Activated CD8-positive, alpha-beta T cell treated with anti-CD3 and anti-CD28 coated beads for 36 hours (primary cell): Measurements from ENCODE around the gene RRP1B. TPM values are rescaled to one million over a fixed set of nuclear protein-coding genes. Genes with fewer than 3 reads are reported as not detected.
"Not testable (repeated sequence)": the region's sequence is repeated elsewhere in the genome, so short reads cannot be mapped to it uniquely, and the experiment has no call there.

Source experiments
- ATAC-seq: fragments of 200-7000 bp; cut with Tn5 transposase; one replicate; pipeline ENCODE4 v1.10.0; 2021; ENCODE audit warnings: mild to moderate bottlenecking, moderate library complexity
- CTCF ChIA-PET: fragments of 350-600 bp; sonication (Branson Sonifier 250); formaldehyde crosslinking; loops from one replicate; lab custom pipeline; 2021; ENCODE audit warnings: antibody characterized with exemption; lab: Charles Lee
- POLR2A ChIA-PET: fragments of 350-600 bp; sonication (Branson Sonifier 250); formaldehyde crosslinking; loops from one replicate; lab custom pipeline; 2021; ENCODE audit warnings: antibody characterized with exemption; lab: Charles Lee
- DNase-seq: peaks from one replicate; pipeline ENCODE4 v3.0.0-alpha.2; 2020
- H3K27ac Mint-ChIP-seq: one replicate; pipeline ENCODE4 v1.8.0; 2021; ENCODE audit warnings: mild to moderate bottlenecking, mixed read lengths
- H3K27me3 Mint-ChIP-seq: one replicate; pipeline ENCODE4 v1.8.0; 2021; ENCODE audit warnings: mixed read lengths
- H3K36me3 Mint-ChIP-seq: one replicate; pipeline ENCODE4 v1.8.0; 2021; ENCODE audit warnings: low read depth, mixed read lengths
- H3K4me1 Mint-ChIP-seq: one replicate; pipeline ENCODE4 v1.8.0; 2021; ENCODE audit warnings: low read depth, mixed read lengths
- H3K4me3 Mint-ChIP-seq: one replicate; pipeline ENCODE4 v1.8.0; 2021; ENCODE audit warnings: mild to moderate bottlenecking, moderate library complexity, mixed read lengths
- H3K9me3 Mint-ChIP-seq: one replicate; pipeline ENCODE4 v1.8.0; 2021; ENCODE audit warnings: mixed read lengths
- CTCF ChIP-seq: fragments of 200-600 bp; IDR thresholded peaks from one replicate; pipeline ENCODE4 v1.8.0; 2022; ENCODE audit warnings: antibody characterized with exemption, mild to moderate bottlenecking
- intact Hi-C: fragments of 100-400 bp; cut with micrococcal nuclease; formaldehyde crosslinking; loops from one replicate; pipeline ENCODE4 v1.10.0; 2022
- total RNA-seq, 2 experiments: library from RNA; stranded (reverse); gene quantifications; one replicate each; pipeline ENCODE4 v1.2.3, GENCODE V29; 2021

The RRP1B gene
- total RNA-seq, 2 experiments from 2014 or later, result 76.7 to 78.5 TPM

DNA sequence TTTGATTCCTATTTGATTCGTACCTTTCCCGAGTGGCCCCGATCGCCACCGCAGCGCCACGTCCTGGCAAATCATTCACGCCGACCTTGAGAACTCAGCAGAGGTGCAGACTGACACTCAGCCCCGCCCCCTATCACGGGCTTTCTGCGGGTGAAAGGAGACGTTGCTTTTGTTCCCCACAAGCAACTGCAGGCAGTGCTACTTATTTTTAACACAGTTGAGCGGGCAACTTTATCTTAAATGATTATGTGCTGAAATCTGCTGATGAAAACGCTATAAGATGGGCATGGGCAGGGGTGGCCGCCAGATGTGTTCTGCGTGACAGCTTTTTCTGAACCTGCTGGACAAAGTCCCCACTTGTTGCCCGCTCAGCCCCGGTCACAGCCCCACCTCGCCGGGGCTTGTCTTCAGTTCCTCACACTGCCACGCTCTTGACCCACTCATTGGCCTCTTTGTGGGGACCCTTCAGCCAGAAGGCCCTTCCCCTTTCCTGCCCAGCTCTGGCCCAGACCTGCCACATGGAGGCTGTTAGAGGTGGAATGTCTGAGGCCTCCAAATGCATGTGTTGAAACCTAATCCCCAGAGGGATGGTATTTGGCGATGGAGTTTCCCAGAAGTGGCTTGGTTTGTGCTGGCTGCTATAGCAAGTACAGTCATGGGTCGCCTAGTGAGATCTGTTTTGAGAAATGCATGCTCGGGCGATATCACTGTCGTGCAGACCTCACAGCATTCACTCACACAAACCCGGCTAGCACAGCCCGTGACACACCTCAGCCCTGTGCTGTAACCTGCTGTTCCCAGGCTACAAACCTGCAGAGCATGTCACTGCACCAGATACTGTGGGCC lies 43.9 kb downstream of the RRP1B start:
- no peak overlapping the region for H3K4me3 Mint-ChIP-seq
- H3K27me3 Mint-ChIP-seq, result no peaks in the 10 kb centered on the region
- no peaks in the 10 kb centered on the region for H3K9me3 Mint-ChIP-seq
- ChIA-PET CTCF (no interaction called here), POLR2A (no interaction called here)
- no peak overlapping the region for H3K27ac Mint-ChIP-seq
- TF ChIP-seq CTCF, result no peak
- DNase-seq (peak; percentile 52), ATAC-seq (peak; percentile 52)
- peaks cover 8% of the 10 kb centered on the region for H3K36me3 Mint-ChIP-seq
- peaks cover 12% of the 10 kb centered on the region for H3K4me1 Mint-ChIP-seq
- intact Hi-C loops, result no loop called here

DNA sequence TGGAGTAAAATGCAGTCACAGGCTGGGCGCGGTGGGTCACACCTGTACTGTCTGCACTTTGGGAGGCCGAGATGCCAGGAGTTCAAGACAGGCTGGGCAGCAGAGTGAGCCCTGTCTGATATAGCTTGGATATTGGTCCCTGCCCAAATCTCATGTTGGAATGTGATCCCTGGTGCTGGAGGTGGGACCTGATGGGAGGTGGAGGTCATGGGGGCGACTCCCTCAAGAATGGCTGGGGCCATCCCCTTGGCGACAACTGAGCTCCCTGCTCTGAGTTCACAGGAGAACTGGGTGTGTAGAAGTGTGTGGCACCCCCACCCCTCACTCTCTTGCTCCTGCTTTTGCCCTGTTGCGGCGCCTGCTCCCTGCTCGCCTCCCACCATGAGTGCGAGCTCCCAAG lies 48.1 kb downstream of the RRP1B start:
- DNase-seq, result no peak

DNA sequence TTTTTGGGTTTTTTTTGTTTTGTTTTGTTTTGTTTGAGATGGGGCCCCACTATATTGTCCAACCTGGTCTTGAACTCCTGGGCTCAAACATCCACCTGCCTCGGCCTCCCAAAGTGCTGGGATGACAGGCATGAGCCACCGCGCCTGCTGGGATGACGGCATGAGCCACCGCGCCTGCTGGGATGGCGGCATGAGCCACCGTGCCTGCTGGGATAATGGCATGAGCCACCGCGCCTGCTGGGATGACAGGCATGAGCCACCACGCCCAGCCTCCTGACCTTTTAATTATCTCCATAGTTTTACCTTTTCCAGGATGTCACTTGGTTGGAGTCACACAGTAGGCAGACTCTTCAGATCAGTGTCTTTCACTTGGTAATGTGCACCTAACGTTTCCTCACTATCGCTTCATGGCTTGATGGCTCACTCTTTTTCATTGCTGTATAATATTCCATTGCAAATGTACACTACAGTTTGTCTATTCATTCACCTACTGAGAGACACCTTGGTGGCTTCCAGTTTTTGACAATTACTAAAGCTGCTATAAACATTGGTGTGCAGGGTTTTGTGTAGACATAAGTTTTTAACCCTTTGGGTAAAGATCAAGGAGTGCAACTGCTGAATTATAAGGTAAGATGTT lies 49.5 kb downstream of the RRP1B start:
- no peak overlapping the region for H3K4me3 Mint-ChIP-seq
- CTCF ChIA-PET, result no interaction called here
- no peaks in the 10 kb centered on the region for H3K4me1 Mint-ChIP-seq
- no peak overlapping the region for H3K27ac Mint-ChIP-seq
- POLR2A ChIA-PET, result no interaction called here
- intact Hi-C loops, result no loop called here
- no peaks in the 10 kb centered on the region for H3K36me3 Mint-ChIP-seq
- no peak for TF ChIP-seq CTCF
- DNase-seq (no peak), ATAC-seq (no peak)
- no peaks in the 10 kb centered on the region for H3K9me3 Mint-ChIP-seq
- H3K27me3 Mint-ChIP-seq, result no peaks in the 10 kb centered on the region

More for the DNA sequence above, 48.1 kb downstream of the RRP1B start:
- H3K4me3 Mint-ChIP-seq, result no peak overlapping the region
- TF ChIP-seq CTCF, result no peak
- ATAC-seq, result no peak
- intact Hi-C loops, result no loop called here
- no peaks in the 10 kb centered on the region for H3K9me3 Mint-ChIP-seq
- ChIA-PET CTCF (no interaction called here), POLR2A (interaction anchor here (0.6 to 0.7 kb wide), 3 partner anchors 12 to 82 kb away, joined by 3 read pairs; partner anchors contain the start of gene RRP1)
- no peaks in the 10 kb centered on the region for H3K27me3 Mint-ChIP-seq
- no peak overlapping the region for H3K27ac Mint-ChIP-seq
- H3K36me3 Mint-ChIP-seq, result no peaks in the 10 kb centered on the region
- H3K4me1 Mint-ChIP-seq, result peaks cover 6% of the 10 kb centered on the region

DNA sequence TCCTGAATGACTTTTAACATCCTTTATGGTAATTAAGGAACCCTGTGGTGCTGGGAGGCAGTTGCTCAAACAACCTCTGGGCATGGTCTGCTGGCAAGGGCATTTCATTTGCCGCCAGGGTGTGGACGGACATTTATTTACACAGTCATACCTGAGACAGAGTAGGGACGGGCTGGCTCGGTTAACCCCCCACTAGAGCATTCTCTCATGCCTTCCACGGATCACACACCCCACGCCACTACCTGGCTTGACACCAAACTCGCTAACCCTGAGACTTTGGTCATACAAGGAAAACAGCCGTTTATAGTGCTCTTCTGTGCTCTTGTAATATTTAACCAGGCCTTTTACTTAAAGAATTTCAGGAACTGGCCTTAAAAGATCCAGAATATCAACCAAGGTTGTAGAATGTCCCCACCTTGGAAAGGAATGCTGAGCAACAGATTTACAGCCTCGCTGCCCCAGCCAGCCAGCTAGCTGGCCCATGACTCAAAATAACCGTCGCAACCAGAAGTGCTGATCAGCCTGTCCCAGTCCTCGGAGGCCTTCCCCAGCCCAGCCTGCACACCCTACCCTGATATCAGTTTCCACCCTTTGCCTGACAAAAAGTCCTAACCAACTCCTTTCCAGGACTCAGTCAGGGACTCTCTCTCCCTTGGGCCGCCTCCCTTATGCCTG lies 53.0 kb downstream of the RRP1B start:
- no peaks in the 10 kb centered on the region for H3K9me3 Mint-ChIP-seq
- peaks cover 12% of the 10 kb centered on the region for H3K4me1 Mint-ChIP-seq
- no peaks in the 10 kb centered on the region for H3K36me3 Mint-ChIP-seq
- intact Hi-C loops, result no loop called here
- no peak overlapping the region for H3K27ac Mint-ChIP-seq
- no peaks in the 10 kb centered on the region for H3K27me3 Mint-ChIP-seq
- DNase-seq, result no peak
- TF ChIP-seq CTCF, result no peak
- ChIA-PET CTCF (interaction anchor here (1.0 kb wide), 1 partner anchor 12 kb away, joined by 3 read pairs; no protein-coding TSS in a partner anchor), POLR2A (no interaction called here)
- no peak overlapping the region for H3K4me3 Mint-ChIP-seq
- no peak for ATAC-seq

GRCh38 chr21:43713123-43713522 lies 53.8 kb downstream of the RRP1B start:
- H3K9me3 Mint-ChIP-seq, H3K27me3 Mint-ChIP-seq, intact Hi-C loops: not testable (repeated sequence)

More at GRCh38 chr21:43713123-43713522, 53.8 kb downstream of the RRP1B start:
- DNase-seq, ATAC-seq, H3K4me3 Mint-ChIP-seq, H3K27ac Mint-ChIP-seq, H3K36me3 Mint-ChIP-seq: not testable (repeated sequence)
- peaks cover 14% of the 10 kb centered on the region for H3K4me1 Mint-ChIP-seq
- CTCF ChIA-PET, result interaction anchor here (1.0 kb wide), 1 partner anchor 13 kb away, joined by 3 read pairs; no protein-coding TSS in a partner anchor
- POLR2A ChIA-PET, result interaction anchor here (2.5 kb wide), 1 partner anchor 15 kb away, joined by 8 read pairs; no protein-coding TSS in a partner anchor
